ENCODE data around the gene TXNDC8. TPM values are rescaled to one million over a fixed set of nuclear protein-coding genes. Genes with fewer than 3 reads are reported as not detected.

Gene TXNDC8
- total and polyA plus RNA-seq, 2 donors (not counting 1 experiment from before 2014, with no cell fraction given), result not detected

DNA sequence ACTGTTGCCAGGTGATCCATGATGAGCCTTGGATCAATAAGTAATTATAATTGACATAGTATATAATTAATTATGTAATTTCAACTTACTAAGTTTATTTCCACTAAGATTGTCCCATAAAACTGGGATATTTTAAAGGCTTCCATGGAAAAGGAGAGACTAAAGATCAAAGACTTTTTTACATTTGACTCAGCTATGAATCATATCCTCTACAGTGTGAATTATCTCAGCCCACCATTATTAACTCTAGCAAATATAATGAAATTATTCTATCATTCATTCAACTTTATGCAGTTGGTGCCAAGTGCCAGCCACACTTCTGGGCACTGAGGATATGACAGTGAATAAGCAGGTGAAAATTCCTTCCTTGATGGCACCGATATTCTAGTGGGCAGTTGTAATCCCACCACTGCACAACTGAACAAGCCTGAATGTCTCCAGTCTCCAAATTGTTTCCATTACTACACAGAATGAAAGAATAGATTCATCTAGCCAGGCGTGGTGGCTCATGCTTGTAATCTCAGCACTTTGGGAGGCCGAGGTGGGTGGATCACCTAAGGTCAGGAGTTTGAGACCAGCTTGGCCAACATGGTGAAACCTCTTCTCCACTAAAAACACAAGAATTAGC is 59.5 kb downstream of the TXNDC8 start:
- intact Hi-C loops (cut with micrococcal nuclease), result no loop called here
- H3K9me3 ChIP-seq (ENCODE audit: control extremely low read depth in 1 of 3, control insufficient read depth in 2 of 3, insufficient read depth in 1 of 3, low read length in 2 of 3), result no peaks in the 10 kb centered on the region
- no peak overlapping the region for H3K27ac Mint-ChIP-seq
- H2AFZ ChIP-seq (ENCODE audit: insufficient read depth, low read depth, low read length, poor library complexity, severe bottlenecking), result no peak overlapping the region
- TF ChIP-seq, protein P1, sequence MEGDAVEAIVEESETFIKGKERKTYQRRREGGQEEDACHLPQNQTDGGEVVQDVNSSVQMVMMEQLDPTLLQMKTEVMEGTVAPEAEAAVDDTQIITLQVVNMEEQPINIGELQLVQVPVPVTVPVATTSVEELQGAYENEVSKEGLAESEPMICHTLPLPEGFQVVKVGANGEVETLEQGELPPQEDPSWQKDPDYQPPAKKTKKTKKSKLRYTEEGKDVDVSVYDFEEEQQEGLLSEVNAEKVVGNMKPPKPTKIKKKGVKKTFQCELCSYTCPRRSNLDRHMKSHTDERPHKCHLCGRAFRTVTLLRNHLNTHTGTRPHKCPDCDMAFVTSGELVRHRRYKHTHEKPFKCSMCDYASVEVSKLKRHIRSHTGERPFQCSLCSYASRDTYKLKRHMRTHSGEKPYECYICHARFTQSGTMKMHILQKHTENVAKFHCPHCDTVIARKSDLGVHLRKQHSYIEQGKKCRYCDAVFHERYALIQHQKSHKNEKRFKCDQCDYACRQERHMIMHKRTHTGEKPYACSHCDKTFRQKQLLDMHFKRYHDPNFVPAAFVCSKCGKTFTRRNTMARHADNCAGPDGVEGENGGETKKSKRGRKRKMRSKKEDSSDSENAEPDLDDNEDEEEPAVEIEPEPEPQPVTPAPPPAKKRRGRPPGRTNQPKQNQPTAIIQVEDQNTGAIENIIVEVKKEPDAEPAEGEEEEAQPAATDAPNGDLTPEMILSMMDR (IDR thresholded peaks at IDR 0.05), result no peak
- no peak for TF ChIP-seq EZH2 (IDR thresholded peaks at IDR 0.05; ENCODE audit: borderline replicate concordance, insufficient read depth, low read depth, low read length, poor library complexity, severe bottlenecking)
- H3K4me3 ChIP-seq (ENCODE audit: control extremely low read depth in 1 of 5, extremely low read depth in 1 of 5, insufficient read depth in 1 of 5, low read depth in 2 of 5, low read length in 4 of 5), result no peak overlapping the region
- no peak overlapping the region for H3K27ac ChIP-seq (ENCODE audit: low read length in 2 of 2)
- no peak for ATAC-seq (ENCODE audit: low read depth)
- peaks cover 20% of the 10 kb centered on the region for H3K27me3 Mint-ChIP-seq
- no peaks in the 10 kb centered on the region for H3K79me2 ChIP-seq (ENCODE audit: control insufficient read depth, insufficient read depth, low read length)
- no peaks in the 10 kb centered on the region for H4K20me1 ChIP-seq (ENCODE audit: control insufficient read depth, insufficient read depth, low read length, poor library complexity, severe bottlenecking)
- no peak overlapping the region for H3K4me2 ChIP-seq (replicated peaks; ENCODE audit: low read depth, low read length, poor library complexity, severe bottlenecking)
- H3K36me3 ChIP-seq (replicated peaks in 1 of 2; ENCODE audit: control extremely low read depth in 1 of 2, control insufficient read depth in 1 of 2, extremely low read depth in 1 of 2, insufficient read depth in 2 of 2, low read length in 1 of 2), result no peaks in the 10 kb centered on the region
- no peaks in the 10 kb centered on the region for H3K4me1 Mint-ChIP-seq
- no peak for DNase-seq
- ChIA-PET CTCF (no interaction called here), POLR2A (no interaction called here)
- no peaks in the 10 kb centered on the region for H3K27me3 ChIP-seq (replicated peaks in 1 of 4; ENCODE audit: control extremely low read depth in 1 of 4, control insufficient read depth in 3 of 4, insufficient read depth in 4 of 4, low read length in 3 of 4)
- no peak overlapping the region for H3K9ac ChIP-seq (ENCODE audit: low read length)
- no peaks in the 10 kb centered on the region for H3K9me3 Mint-ChIP-seq (ENCODE audit: insufficient read depth)
- no peaks in the 10 kb centered on the region for H3K4me1 ChIP-seq (ENCODE audit: control insufficient read depth in 2 of 2, insufficient read depth in 2 of 2, low read length in 2 of 2)
- H3K4me3 Mint-ChIP-seq, result no peak overlapping the region
- WGBS (ENCODE audit: insufficient coverage), result 100% methylated on average over 2 of the region's 3 CpGs

DNA sequence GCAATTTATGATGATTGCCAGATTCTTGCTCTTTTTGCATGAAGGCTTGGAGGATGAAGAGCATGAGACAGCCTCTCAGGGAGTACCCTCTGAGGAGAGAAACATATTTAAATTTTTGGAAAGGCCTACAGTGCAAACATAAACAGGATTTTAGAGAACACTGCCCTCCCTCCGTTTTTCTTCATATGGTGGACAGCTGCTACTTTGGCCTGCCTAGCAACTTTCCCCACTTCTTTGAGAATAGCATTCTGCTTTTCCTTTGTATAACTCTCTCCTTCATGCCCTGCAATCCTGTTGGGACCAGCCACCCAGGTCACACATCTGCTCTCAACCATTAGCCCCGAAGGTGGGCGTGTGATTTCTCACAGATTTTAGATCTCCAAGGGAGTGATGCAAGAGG is 60.9 kb downstream of the TXNDC8 start:
- Histone ChIP-seq H3K4me3 (ENCODE audit: control extremely low read depth in 1 of 5, extremely low read depth in 1 of 5, insufficient read depth in 1 of 5, low read depth in 2 of 5, low read length in 4 of 5) (no peak overlapping the region), H3K4me2 (replicated peaks; ENCODE audit: low read depth, low read length, poor library complexity, severe bottlenecking) (no peak overlapping the region), H3K4me1 (ENCODE audit: control insufficient read depth in 2 of 2, insufficient read depth in 2 of 2, low read length in 2 of 2) (no peaks in the 10 kb centered on the region), H3K36me3 (replicated peaks in 1 of 2; ENCODE audit: control extremely low read depth in 1 of 2, control insufficient read depth in 1 of 2, extremely low read depth in 1 of 2, insufficient read depth in 2 of 2, low read length in 1 of 2) (no peaks in the 10 kb centered on the region), H3K9me3 (ENCODE audit: control extremely low read depth in 1 of 3, control insufficient read depth in 2 of 3, insufficient read depth in 1 of 3, low read length in 2 of 3) (no peaks in the 10 kb centered on the region), H3K27me3 (replicated peaks in 1 of 4; ENCODE audit: control extremely low read depth in 1 of 4, control insufficient read depth in 3 of 4, insufficient read depth in 4 of 4, low read length in 3 of 4) (no peaks in the 10 kb centered on the region), H3K27ac (ENCODE audit: low read length in 2 of 2) (no peak overlapping the region), H2AFZ (ENCODE audit: insufficient read depth, low read depth, low read length, poor library complexity, severe bottlenecking) (no peak overlapping the region), H3K9ac (ENCODE audit: low read length) (no peak overlapping the region), H4K20me1 (ENCODE audit: control insufficient read depth, insufficient read depth, low read length, poor library complexity, severe bottlenecking) (no peaks in the 10 kb centered on the region), H3K79me2 (ENCODE audit: control insufficient read depth, insufficient read depth, low read length) (no peaks in the 10 kb centered on the region)
- H3K4me1 Mint-ChIP-seq, result no peaks in the 10 kb centered on the region
- H3K9me3 Mint-ChIP-seq (ENCODE audit: insufficient read depth), result no peaks in the 10 kb centered on the region
- ChIA-PET POLR2A (interaction anchor here (0.5 kb wide), 1 partner anchor 13 kb away, joined by 3 read pairs; no protein-coding TSS in a partner anchor), CTCF (no interaction called here)
- no peak for DNase-seq
- peaks cover 17% of the 10 kb centered on the region for H3K27me3 Mint-ChIP-seq
- H3K4me3 Mint-ChIP-seq, result no peak overlapping the region
- ATAC-seq (ENCODE audit: low read depth), result no peak
- no peak for TF ChIP-seq EZH2 (IDR thresholded peaks at IDR 0.05; ENCODE audit: borderline replicate concordance, insufficient read depth, low read depth, low read length, poor library complexity, severe bottlenecking)
- TF ChIP-seq, protein P1 (IDR thresholded peaks at IDR 0.05), result no peak
- intact Hi-C loops (cut with micrococcal nuclease), result no loop called here
- no peak overlapping the region for H3K27ac Mint-ChIP-seq
- WGBS (ENCODE audit: insufficient coverage), result 100% methylated on average over 1 of the region's 3 CpGs
